Endometrium (tissue), 2 donors: Measurements from ENCODE around the gene PDLIM7.
A peak's percentile ranks its signal among the peaks of the same experiment; 100 is the strongest.
"Not testable (repeated sequence)": the region's sequence is repeated elsewhere in the genome, so short reads cannot be mapped to it uniquely, and the experiment has no call there.

Experiments
- FAIRE-seq: peaks from 2 replicates; lab custom pipeline; 2012; peaks lifted over from hg19 to GRCh38; lab: Jason Lieb, UNC
- donor health status: control.
- donor health status: control.

PDLIM7 gene, protein sequence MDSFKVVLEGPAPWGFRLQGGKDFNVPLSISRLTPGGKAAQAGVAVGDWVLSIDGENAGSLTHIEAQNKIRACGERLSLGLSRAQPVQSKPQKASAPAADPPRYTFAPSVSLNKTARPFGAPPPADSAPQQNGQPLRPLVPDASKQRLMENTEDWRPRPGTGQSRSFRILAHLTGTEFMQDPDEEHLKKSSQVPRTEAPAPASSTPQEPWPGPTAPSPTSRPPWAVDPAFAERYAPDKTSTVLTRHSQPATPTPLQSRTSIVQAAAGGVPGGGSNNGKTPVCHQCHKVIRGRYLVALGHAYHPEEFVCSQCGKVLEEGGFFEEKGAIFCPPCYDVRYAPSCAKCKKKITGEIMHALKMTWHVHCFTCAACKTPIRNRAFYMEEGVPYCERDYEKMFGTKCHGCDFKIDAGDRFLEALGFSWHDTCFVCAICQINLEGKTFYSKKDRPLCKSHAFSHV

GRCh38 chr5:177497292-177498012 lies at the start of gene PDLIM7:
Gene PDLIM7 (minus strand): TSS chr5:177497604. CDS start chr5:177496512, 1,092 bp downstream.
- FAIRE-seq = peak; percentile 86

DNA sequence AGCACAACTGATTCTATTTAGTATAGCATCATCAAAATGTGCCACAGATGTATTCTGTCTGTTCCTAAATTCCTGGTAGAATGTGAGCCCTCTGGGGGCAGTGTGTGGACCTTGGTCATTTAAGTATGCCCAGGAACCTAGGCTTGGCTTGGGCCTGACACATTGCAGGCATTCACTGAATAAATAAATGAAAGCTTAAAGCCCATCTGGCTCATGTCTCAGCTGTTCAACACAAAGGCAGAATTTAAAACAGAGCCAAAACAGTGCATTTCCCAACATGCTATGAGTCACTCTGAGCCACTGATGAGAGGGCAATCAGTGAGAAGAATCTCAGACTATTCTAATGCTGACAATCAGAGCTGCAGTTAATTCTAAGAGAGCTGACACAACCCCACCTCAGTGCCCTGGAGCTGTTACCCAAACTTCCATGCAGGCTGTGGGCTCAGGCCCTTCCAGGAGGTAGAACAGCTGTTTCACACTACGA lies 48.9 kb upstream of the PDLIM7 start:
- FAIRE-seq = no peak

GRCh38 chr5:177545487-177546257 lies 48.3 kb upstream of the PDLIM7 start:
- FAIRE-seq = no peak

DNA sequence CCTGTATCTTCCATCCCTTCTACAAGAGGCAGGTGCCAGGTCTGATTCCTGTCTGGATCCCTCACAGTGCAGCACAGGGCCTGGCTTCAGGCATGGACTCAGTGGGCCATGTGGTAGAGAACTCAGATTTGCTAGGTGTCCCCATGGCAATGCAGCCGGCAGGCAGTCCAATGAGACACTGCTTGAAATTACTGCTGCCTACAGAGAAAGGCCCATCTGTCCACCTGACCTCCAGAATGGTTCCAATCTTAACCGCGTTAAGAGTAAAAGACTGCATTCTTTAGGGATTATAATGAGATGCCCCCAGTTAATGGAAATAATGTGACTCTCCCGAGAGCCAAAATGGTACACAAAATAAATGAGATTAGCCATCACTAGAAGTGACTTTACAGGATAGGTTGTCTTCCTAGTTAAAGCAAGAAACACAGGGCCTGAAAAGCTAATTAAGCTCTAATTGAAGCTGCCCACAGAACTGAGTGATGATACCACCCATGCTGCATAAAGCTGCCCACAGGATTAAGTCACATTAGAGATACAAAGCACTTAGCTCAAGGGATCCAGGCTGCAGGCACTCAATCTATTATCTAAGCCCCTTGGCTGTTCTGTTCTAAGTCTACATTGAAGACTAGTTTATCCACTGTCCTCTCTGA lies 45.5 kb upstream of the PDLIM7 start:
- no peak for FAIRE-seq

DNA sequence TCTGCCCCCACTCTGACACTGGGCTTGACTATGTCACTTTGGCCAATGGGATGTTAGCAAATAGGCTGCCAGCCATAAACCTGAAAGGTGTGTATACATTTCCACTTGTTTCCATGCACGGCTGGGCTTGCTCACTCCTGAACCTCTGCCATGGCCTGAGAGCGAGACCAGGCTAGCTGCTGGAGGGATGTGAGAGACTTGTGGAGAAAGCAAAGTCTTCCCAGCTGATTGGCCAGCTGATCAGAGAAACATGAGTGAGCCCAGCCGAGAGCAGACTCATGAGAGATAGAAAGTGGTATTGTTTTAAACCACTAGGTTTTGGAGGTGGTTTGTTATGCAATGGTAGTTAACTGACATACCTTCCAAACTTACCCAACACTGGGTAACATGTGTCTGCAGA lies 43.0 kb upstream of the PDLIM7 start:
- no peak for FAIRE-seq

DNA sequence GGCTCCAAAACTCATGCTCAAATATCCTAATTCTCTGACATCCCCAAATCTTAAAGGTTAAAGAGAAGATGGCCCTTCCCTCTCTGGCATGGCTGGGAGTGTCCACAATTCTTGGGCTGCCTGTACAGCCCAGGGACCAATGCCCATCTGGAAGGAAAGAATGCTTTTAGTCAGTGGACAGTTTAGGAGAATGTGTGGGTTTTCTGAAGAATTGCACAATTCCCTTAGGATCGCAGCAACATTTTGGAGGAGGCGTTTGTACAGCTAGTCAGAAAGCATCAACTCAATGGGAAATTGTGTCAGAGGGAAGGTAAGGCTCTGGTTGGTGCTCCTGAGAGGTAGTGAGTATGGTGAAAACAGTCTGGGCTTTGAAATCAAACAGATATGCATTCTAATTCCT lies 42.0 kb upstream of the PDLIM7 start:
- FAIRE-seq = no peak

DNA sequence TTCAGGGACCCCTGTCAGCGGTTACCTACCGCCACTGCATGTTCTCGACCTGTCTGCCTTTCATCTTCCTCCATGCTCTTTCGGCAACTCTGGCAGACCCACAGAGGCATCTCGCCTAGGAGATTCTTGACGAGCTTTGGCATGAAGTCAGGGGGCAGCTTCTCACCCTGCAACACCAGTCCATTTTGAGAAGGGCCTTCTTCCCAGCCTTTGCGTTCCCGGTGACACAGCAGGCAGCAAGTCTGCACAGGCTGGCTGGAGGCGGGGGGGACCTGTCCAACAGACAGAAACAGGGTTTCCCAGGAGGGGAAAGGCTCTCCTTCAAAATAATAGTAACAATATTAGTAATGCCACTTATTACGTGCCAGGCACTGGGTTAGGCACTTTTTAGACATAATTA lies 41.5 kb upstream of the PDLIM7 start:
- FAIRE-seq = no peak

- FAIRE-seq = no peak
These were observed 40.3 kb upstream of the PDLIM7 start for GRCh38 chr5:177537389-177538361.

DNA sequence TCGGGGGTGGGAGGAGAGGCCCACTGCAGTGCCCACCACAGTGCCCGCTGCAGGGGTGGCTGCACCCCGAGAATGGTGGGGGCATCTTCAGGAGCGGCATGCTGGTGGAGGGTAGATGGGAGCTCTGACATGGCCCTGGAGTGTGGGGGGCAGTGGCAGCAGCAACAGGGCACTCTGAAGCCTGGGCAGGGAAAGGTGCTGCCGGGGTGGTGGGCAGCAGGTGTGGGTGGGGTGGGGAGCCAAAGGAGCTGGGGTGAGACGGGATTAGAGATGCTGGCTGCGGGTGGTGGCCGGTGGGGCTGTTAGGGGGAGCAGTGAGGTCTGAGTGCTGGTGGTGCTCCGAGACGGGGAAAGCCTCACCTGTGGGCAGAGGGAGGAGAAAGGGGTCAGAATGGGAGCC lies 39.0 kb upstream of the PDLIM7 start:
- no peak for FAIRE-seq

GRCh38 chr5:177535125-177535524 lies 37.7 kb upstream of the PDLIM7 start:
- no peak for FAIRE-seq

DNA sequence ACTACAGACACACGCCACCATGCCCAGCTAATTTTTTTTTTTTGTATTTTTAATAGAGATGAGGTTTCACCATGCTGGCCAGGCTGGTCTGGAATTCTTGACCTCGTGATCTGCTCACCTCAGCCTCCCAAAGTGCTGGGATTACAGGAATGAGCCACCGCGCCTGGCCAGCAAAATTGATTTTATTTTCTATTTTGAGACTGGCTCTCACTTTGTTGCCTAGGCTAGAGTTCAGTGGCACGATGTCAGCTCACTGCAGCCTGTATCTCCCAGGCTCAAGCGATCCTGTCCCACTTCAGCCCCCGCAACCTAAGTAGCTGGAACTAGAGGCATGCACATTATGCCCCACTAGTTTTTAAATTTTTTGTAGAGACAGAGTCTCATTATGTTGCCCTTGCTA lies 37.0 kb upstream of the PDLIM7 start:
- not testable (repeated sequence) for FAIRE-seq

GRCh38 chr5:177531209-177531940 lies 34.0 kb upstream of the PDLIM7 start:
- FAIRE-seq = no peak

- FAIRE-seq = no peak
These were observed 33.2 kb upstream of the PDLIM7 start for GRCh38 chr5:177530638-177531037.

GRCh38 chr5:177529247-177530203 lies 32.1 kb upstream of the PDLIM7 start:
- no peak for FAIRE-seq

DNA sequence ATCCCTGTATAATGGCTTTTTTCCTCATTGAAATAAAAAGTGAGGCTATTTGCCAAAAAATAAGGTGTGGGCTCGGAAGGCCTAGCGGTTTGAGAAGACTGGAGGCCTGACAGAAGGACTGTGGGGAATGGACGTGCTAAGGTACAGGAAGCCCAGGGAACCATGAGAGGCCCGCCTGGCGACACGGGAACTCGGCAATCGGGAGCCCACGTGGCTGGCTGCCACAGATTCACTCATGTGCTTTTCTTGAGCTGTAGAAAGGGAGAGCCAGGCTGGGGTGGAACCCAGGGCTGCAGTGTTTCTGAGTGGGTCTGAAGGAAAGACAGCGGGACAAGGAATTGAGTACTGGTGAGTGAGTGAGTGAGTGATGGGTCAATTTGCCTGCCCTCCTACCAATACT lies 31.2 kb upstream of the PDLIM7 start:
- no peak for FAIRE-seq

DNA sequence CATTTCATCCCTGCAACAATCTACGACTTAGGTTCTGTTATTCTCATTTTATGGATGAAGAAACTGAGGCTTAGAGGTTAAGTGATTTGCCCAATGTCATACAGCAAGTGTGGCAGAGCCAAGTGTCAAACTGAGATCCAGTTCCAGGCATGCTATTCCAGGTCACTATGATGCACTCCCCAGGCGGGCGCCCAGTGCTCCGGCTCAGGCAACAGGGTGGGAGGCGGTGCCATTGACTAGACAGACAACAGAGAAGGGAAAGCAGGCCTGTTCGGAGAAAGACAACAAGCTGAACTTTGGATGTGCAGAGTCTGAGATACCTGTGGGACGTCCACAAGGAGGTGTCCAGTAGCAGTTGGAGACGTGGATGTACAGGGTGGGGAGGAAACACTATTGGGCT lies 30.2 kb upstream of the PDLIM7 start:
- no peak for FAIRE-seq

DNA sequence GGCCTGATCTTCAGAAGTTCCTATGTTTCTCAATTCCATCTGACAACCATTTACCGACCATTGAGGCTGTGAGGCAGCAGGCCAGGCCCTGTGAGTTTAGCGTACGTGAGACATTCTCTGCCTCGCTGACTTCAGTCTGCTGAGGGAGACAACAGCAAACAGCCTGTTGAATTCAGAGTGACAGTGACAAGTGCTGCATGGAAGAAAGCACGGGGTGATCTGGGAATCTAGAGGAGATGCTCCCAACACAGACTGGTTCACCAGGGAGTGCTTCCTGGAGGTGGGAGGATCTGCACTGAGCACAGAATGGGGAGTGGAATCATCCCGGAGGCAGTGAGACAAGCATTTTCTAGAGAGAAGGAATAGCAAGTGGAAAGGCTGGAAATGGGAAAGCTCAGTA lies 29.4 kb upstream of the PDLIM7 start:
- no peak for FAIRE-seq

GRCh38 chr5:177526191-177526590 lies 28.8 kb upstream of the PDLIM7 start:
- no peak for FAIRE-seq
